Fibroblast of lung (primary cell): Measurements from ENCODE around the gene NCAPD2.

Source experiments
- CTCF ChIP-seq, 2 donors: IDR thresholded peaks in 1 of 2; conservative IDR thresholded peaks in 1 of 2; 1 replicate in 1 of 2; 2 replicates in 1 of 2; pipeline ENCODE4 v1.5.1; 2011 to 2012; ENCODE audit warnings: low read length in 2 of 2, control low read depth in 1 of 2, inconsistent platforms in 1 of 2, low read depth in 1 of 2, mild to moderate bottlenecking in 1 of 2
- EZH2 ChIP-seq: IDR thresholded peaks from 2 replicates; pipeline ENCODE4 v1.5.1; 2012; ENCODE audit warnings: low read length, control low read depth, mild to moderate bottlenecking; ENCODE audit errors: missing control alignments

DNA sequence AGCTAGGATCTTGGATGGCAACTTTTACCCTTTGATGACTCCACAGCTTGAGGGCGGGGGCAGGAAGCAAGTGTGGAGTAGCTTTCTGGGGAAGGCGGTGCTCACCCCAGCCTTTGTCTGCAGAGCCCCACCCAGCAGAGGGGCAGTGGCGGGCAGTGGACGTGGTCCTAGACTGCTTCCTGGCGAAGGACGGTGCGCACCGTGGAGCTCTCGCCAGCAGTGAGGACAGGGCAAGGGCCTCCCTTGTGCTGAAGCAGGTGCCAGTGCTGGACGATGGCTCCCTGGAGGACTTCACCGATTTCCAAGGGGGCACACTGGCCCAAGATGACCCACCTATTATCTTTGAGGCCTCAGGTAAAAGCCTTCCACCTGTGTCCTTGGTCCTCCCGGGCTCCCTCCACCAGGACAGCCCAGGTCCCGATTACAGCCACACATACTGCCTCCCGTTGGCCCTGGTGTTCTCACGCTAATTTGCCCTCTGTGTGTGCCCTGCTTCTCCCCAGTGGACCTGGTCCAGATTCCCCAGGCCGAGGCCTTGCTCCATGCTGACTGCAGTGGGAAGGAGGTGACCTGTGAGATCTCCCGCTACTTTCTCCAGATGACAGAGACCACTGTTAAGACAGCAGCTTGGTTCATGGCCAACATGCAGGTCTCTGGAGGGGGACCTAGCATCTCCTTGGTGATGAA is 40.8 kb upstream of the NCAPD2 start:
- TF ChIP-seq CTCF (conservative IDR thresholded peaks at IDR 0.05 in 1 of 2, IDR thresholded peaks at IDR 0.05 in 1 of 2; ENCODE audit: low read depth in 1 of 2, low read length in 2 of 2) (no peak), EZH2 (no peak)
